Esophagus squamous epithelium (tissue), 5 donors: ENCODE data around the gene ZAP70. TPM values are rescaled to one million over a fixed set of nuclear protein-coding genes. Genes with fewer than 3 reads are reported as not detected.

Experiments used
- DNase-seq: peaks from one replicate; lab custom pipeline; 2025; lab: John Stamatoyannopoulos, UW
- H3K27ac ChIP-seq, 4 donors: fragments of 200-600 bp; sonication (generic); one replicate each; pipeline ENCODE4 v1.5.1; 2016 to 2019; ENCODE audit warnings: mild to moderate bottlenecking in 1 of 4
- H3K27me3 ChIP-seq, 4 donors: fragments of 200-600 bp; sonication (generic); 1 replicate in 3 of 4; 2 replicates in 1 of 4; pipeline versions ENCODE4 v1.5.1 to v1.6.0; 2017 to 2021; ENCODE audit warnings: antibody characterized with exemption in 1 of 4
- H3K36me3 ChIP-seq, 3 donors: fragments of 200-600 bp; sonication (generic); one replicate each; pipeline ENCODE4 v1.5.1; 2016 to 2019
- H3K4me1 ChIP-seq, 3 donors: fragments of 200-600 bp; sonication (generic); one replicate each; pipeline ENCODE4 v1.5.1; 2017 to 2019
- H3K4me3 ChIP-seq, 4 donors: fragments of 200-600 bp; sonication (generic); 1 replicate in 3 of 4; 2 replicates in 1 of 4; pipeline ENCODE4 v1.5.1; 2016 to 2019; ENCODE audit warnings: mild to moderate bottlenecking in 2 of 4, moderate library complexity in 1 of 4
- H3K9me3 ChIP-seq, 3 donors: fragments of 200-600 bp; sonication (generic); one replicate each; pipeline ENCODE4 v1.5.1; 2016 to 2019
- POLR2A ChIP-seq, 4 donors: fragments of 450-650 bp; IDR thresholded peaks; one replicate each; pipeline ENCODE4 v1.6.1; 2017; ENCODE audit warnings: antibody characterized with exemption in 4 of 4, mild to moderate bottlenecking in 4 of 4, moderate library complexity in 3 of 4
- whole genome bisulfite sequencing, 2 donors: methylation state at CpG; one replicate each; pipeline ENCODE4 v1.1.5; 2018; 5-methylcytosine and 5-hydroxymethylcytosine counted together
- intact Hi-C: fragments of 100-400 bp; cut with DNase I; formaldehyde crosslinking; loops from one replicate; pipeline ENCODE4 v1.15.0; 2022
- total RNA-seq, 4 donors: library from RNA; depleted of rRNA; stranded (reverse); fragments of >200 nt; gene quantifications; one replicate each; pipeline ENCODE4 v1.1.0, GENCODE V29; 2016
- TF ChIP-seq, protein P1 (sequence below), 6 experiments: fragments of 450-650 bp in 4 of 6; fragments of 200-600 bp in 2 of 6; sonication (generic) in 2 of 6; IDR thresholded peaks; one replicate each; pipeline ENCODE4 v1.5.1; 2016 to 2019; ENCODE audit warnings: antibody characterized with exemption in 6 of 6, mild to moderate bottlenecking in 4 of 6, moderate library complexity in 4 of 6
- donor health status: DM: yes; HTN: yes; CAD: no.

ZAP70 gene
- total RNA-seq, 4 donors from 2014 or later: 2.2 to 7.8 (median 3.3) TPM

DNA sequence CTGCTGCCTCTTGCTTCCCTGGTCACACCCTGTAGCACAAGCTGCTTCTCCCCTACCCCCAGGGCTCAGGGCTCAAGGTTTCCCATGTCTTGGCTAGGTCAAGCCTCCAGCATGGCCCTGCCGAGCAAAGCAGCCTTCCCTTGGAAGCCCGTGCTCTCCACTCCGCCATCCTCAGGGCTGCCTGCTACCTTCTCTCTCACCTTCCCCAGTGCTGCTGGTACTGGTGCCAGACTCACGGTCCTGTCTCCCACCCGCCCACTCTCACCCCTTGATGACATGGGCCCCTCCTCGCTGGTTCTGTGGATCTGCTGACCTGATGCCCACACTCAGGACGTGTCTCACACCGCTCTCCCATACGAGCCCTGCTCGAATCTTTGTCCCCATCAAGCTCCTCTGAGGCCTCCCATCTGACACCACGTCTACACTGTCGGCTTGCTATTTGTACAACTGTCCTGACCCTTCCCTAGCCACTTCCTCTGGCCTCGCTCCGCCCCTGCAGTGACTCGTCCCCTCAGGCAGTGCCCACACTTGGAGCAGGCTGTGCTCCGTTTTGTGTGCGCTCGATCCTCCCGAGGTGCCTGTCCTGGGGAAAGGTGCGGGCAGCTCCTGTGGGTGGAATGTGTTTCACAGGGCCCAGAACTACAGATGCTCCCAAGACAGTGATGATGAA, 49.9 kb downstream of the ZAP70 start:
- Histone ChIP-seq H3K9me3 (no peaks in the 10 kb centered on the region), H3K4me1 (peaks cover 0 to 15% (median 0%) of the 10 kb centered on the region in 3 donors), H3K36me3 (peaks cover 23 to 97% (median 26%) of the 10 kb centered on the region in 3 donors), H3K4me3 (no peak overlapping the region), H3K27ac (no peak overlapping the region), H3K27me3 (no peaks in the 10 kb centered on the region)
- intact Hi-C loops: no loop called here
- 79 to 93% methylated on average over 16 to 19 of the region's 20 CpGs for WGBS, 2 donors
- no peak for DNase-seq
- TF ChIP-seq, protein P1, sequence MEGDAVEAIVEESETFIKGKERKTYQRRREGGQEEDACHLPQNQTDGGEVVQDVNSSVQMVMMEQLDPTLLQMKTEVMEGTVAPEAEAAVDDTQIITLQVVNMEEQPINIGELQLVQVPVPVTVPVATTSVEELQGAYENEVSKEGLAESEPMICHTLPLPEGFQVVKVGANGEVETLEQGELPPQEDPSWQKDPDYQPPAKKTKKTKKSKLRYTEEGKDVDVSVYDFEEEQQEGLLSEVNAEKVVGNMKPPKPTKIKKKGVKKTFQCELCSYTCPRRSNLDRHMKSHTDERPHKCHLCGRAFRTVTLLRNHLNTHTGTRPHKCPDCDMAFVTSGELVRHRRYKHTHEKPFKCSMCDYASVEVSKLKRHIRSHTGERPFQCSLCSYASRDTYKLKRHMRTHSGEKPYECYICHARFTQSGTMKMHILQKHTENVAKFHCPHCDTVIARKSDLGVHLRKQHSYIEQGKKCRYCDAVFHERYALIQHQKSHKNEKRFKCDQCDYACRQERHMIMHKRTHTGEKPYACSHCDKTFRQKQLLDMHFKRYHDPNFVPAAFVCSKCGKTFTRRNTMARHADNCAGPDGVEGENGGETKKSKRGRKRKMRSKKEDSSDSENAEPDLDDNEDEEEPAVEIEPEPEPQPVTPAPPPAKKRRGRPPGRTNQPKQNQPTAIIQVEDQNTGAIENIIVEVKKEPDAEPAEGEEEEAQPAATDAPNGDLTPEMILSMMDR (IDR thresholded peaks at IDR 0.05): no peak
- no peak for TF ChIP-seq POLR2A (IDR thresholded peaks at IDR 0.05)

DNA sequence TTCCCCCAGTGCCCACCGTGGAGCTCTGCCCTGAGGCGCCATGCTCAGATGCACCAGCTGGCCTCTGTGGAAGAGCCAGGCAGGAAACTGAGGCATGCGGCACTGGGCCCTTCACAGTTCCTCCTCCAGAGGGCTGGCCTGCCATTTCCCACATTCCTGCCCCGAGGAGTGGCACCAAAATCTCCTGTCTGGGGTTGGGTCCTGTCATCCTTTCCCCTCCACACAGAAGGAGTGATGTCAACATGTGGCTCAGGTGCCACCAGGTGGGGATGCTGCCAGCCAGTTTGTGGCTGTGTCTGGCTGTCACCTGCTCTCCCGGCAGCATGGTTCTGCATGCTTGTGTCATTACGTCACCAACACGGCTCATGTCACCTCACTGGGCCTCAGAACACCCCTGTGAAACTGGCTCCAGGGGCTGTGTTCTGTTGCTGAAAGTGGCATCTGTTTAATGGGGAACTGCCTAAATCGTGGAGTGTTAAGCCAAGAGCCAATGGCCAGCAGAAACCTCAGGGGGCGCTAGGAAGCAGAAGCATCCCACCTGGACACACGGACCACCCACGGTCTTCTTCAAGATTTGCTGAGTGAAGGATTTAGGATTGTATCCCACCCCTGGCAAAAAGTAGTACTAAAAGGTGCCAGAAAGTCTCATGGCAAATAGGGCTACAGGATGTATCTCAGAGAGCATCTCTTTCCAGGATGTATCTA, 51.3 kb downstream of the ZAP70 start:
- TF ChIP-seq POLR2A (IDR thresholded peaks at IDR 0.05): no peak
- TF ChIP-seq, protein P1 (IDR thresholded peaks at IDR 0.05): no peak
- no peak for DNase-seq

DNA sequence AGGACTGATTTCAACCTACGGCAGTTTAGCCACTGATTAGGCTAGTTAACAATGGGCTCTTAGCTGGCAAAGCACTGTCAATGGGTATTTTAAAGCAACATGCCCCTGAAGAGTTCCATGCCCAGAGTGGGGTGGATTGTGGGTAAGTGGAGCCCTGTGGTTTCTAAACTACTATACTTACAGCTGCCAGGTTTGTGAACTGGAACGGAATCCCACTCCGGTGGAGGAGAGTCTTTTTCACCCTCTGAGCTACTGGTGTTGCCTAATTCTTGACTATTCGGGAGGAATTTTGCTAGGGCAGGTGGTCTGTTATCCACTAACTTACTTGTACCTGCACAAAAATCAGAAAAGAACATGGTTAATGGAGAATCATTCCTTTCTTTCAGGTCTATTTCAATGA, 52.6 kb downstream of the ZAP70 start:
- intact Hi-C loops: no loop called here
- no peak for DNase-seq
- H3K27me3 ChIP-seq: no peaks in the 10 kb centered on the region
- peaks cover 0 to 7% (median 0%) of the 10 kb centered on the region in 3 donors for H3K4me1 ChIP-seq
- WGBS, 2 donors: 82 to 86% methylated on average over 4 of the region's 4 CpGs
- no peak for TF ChIP-seq POLR2A (IDR thresholded peaks at IDR 0.05)
- TF ChIP-seq, protein P1 (IDR thresholded peaks at IDR 0.05): no peak
- H3K27ac ChIP-seq: no peak overlapping the region
- no peak overlapping the region for H3K4me3 ChIP-seq
- H3K36me3 ChIP-seq: peaks cover 9 to 86% (median 21%) of the 10 kb centered on the region in 3 donors
- H3K9me3 ChIP-seq: no peaks in the 10 kb centered on the region

More for the DNA sequence above, 51.3 kb downstream of the ZAP70 start:
- Histone ChIP-seq H3K9me3 (no peaks in the 10 kb centered on the region), H3K36me3 (peaks cover 17 to 88% (median 23%) of the 10 kb centered on the region in 3 donors), H3K4me1 (peaks cover 0 to 17% (median 0%) of the 10 kb centered on the region in 3 donors), H3K27ac (no peak overlapping the region), H3K27me3 (no peaks in the 10 kb centered on the region), H3K4me3 (no peak overlapping the region)
- intact Hi-C loops: no loop called here
- WGBS, 2 donors: 89 to 91% methylated on average over 6 to 7 of the region's 11 CpGs

DNA sequence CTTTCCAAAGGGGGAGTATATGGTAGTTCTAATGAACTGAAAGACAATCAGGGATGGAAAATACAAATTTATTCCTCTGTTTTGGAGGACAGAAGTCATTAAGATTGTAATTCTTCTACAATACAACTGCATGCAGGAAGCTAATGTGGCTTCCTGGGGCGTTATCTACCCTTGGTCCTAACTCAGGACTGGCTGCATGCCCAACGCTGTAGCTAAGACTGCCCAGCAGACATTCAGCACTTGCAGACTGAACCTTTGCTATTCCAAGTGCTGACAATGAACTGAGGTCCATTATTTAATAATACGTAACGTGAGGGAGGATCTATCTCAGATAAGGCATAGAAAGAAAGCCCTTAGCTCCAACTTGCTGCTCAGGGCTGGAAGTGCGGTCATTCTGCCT, 53.2 kb downstream of the ZAP70 start:
- H3K4me3 ChIP-seq: no peak overlapping the region
- intact Hi-C loops: no loop called here
- 82 to 83% methylated on average over 5 of the region's 5 CpGs for WGBS, 2 donors
- peaks cover 9 to 86% (median 14%) of the 10 kb centered on the region in 3 donors for H3K36me3 ChIP-seq
- no peak for TF ChIP-seq POLR2A (IDR thresholded peaks at IDR 0.05)
- TF ChIP-seq, protein P1 (IDR thresholded peaks at IDR 0.05): no peak
- H3K27ac ChIP-seq: no peak overlapping the region
- no peak for DNase-seq
- no peaks in the 10 kb centered on the region for H3K27me3 ChIP-seq
- no peaks in the 10 kb centered on the region for H3K9me3 ChIP-seq
- peaks cover 0 to 7% (median 0%) of the 10 kb centered on the region in 3 donors for H3K4me1 ChIP-seq

DNA sequence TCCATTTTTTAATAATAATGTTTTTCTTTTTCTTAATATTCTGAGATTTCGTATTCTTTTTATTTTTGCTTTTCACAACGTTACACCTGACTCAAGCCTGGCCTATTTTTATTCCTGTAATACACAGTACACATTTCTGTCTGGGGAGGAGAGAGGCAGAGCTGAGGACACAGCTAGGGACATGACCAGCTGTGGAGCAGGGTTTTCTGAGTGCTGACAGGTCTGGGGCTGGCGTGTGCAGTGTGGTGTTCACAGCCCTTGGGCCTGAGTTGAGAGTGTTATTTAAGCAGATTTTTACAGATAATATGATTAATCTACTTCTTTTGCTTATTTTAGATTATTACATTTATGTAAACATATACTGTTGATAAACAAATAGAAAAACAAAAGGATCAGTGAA, 55.9 kb downstream of the ZAP70 start:
- intact Hi-C loops: no loop called here
- no peaks in the 10 kb centered on the region for H3K27me3 ChIP-seq
- no peak for TF ChIP-seq POLR2A (IDR thresholded peaks at IDR 0.05)
- TF ChIP-seq, protein P1 (IDR thresholded peaks at IDR 0.05): no peak

More for the DNA sequence above, 55.9 kb downstream of the ZAP70 start:
- no peak overlapping the region for H3K4me3 ChIP-seq
- 96 to 97% methylated on average over 3 of the region's 3 CpGs for WGBS, 2 donors
- no peak for DNase-seq
- H3K4me1 ChIP-seq: peaks cover 0 to 7% (median 0%) of the 10 kb centered on the region in 3 donors
- peaks cover 18 to 86% (median 18%) of the 10 kb centered on the region in 3 donors for H3K36me3 ChIP-seq
- no peak overlapping the region for H3K27ac ChIP-seq
- no peaks in the 10 kb centered on the region for H3K9me3 ChIP-seq
